NCI-H187 (cell line): ENCODE measurements around the gene CHST15.

Source experiments
- DNase-seq, 2 experiments: peaks; one replicate each; lab custom pipeline; 2025; lab: John Stamatoyannopoulos, UW

Gene CHST15

GRCh38 chr10:124065382-124066125 is 27.8 kb downstream of the CHST15 start:
- DNase-seq = no peak

GRCh38 chr10:124064676-124065075 is 28.7 kb downstream of the CHST15 start:
- DNase-seq = no peak

- no peak for DNase-seq
Measured at GRCh38 chr10:124063750-124064603, 29.4 kb downstream of the CHST15 start.

- no peak for DNase-seq
Measured at GRCh38 chr10:124062390-124062789, 31.0 kb downstream of the CHST15 start.

- no peak for DNase-seq
Measured at GRCh38 chr10:124061030-124061429, 32.4 kb downstream of the CHST15 start.

GRCh38 chr10:124060148-124060720 is 33.2 kb downstream of the CHST15 start:
- DNase-seq = no peak

- DNase-seq = no peak
Measured at GRCh38 chr10:124059551-124059950, 33.8 kb downstream of the CHST15 start.

GRCh38 chr10:124058346-124059003 is 34.9 kb downstream of the CHST15 start:
- DNase-seq = no peak

GRCh38 chr10:124057601-124058000 is 35.8 kb downstream of the CHST15 start:
- DNase-seq = no peak

- no peak for DNase-seq
Measured at GRCh38 chr10:124056337-124056980, 36.9 kb downstream of the CHST15 start.

- DNase-seq = no peak
Measured at GRCh38 chr10:124053971-124054370, 39.4 kb downstream of the CHST15 start.

- DNase-seq = no peak
Measured at GRCh38 chr10:124052561-124052960, 40.8 kb downstream of the CHST15 start.

GRCh38 chr10:124050021-124051015 is 43.1 kb downstream of the CHST15 start:
- no peak for DNase-seq

GRCh38 chr10:124049484-124049883 is 43.9 kb downstream of the CHST15 start:
- no peak for DNase-seq

GRCh38 chr10:124048371-124049290 is 44.8 kb downstream of the CHST15 start:
- DNase-seq = no peak

- no peak for DNase-seq
Measured at GRCh38 chr10:124047427-124048152, 45.8 kb downstream of the CHST15 start.

- DNase-seq = no peak
Measured at GRCh38 chr10:124045801-124046355, 47.5 kb downstream of the CHST15 start.

GRCh38 chr10:124045276-124045675 is 48.1 kb downstream of the CHST15 start:
- DNase-seq = no peak
